PC-3 (cell line): Measurements from ENCODE around the gene DENND2A. TPM values are rescaled to one million over a fixed set of nuclear protein-coding genes. Genes with fewer than 3 reads are reported as not detected.

Experiments
- ATAC-seq: fragments of 200-7000 bp; cut with Tn5 transposase; 2 replicates; pipeline ENCODE4 v1.9.1; 2020; ENCODE audit warnings: mild to moderate bottlenecking, moderate library complexity
- BruUV-seq: library from RNA; stranded (reverse); fragments of 400-500 nt; replicated peaks from 2 replicates; lab custom pipeline; 2021; lab: Mats Ljungman, UMichigan
- CTCF ChIA-PET: fragments of 300-600 bp; sonication (Branson Sonifier 250); formaldehyde crosslinking; loops from one replicate; lab custom pipeline; 2022; ENCODE audit warnings: antibody characterized with exemption; lab: Charles Lee
- POLR2A ChIA-PET: fragments of 300-600 bp; sonication (Branson Sonifier 250); formaldehyde crosslinking; loops from one replicate; lab custom pipeline; 2022; ENCODE audit warnings: antibody characterized with exemption; ENCODE audit not compliant: unreplicated experiment; lab: Charles Lee
- DNase-seq: peaks from one replicate; pipeline ENCODE4 v3.0.0-alpha.2; 2015
- H2AFZ ChIP-seq: fragments of 300-600 bp; sonication (generic); 2 replicates; pipeline ENCODE4 v1.6.0; 2016; ENCODE audit warnings: antibody characterized with exemption, low read length
- H3F3A ChIP-seq: fragments of 300-600 bp; sonication (generic); one replicate; pipeline ENCODE4 v1.6.0; 2017; ENCODE audit warnings: antibody characterized with exemption, low read length, control low read depth, mild to moderate bottlenecking; ENCODE audit not compliant: unreplicated experiment
- H3K27ac ChIP-seq: fragments of 300-600 bp; sonication (generic); 2 replicates; pipeline ENCODE4 v1.5.1; 2016; ENCODE audit warnings: mild to moderate bottlenecking, low read length
- H3K27me3 ChIP-seq: fragments of 300-600 bp; sonication (generic); 2 replicates; pipeline ENCODE4 v1.6.1; 2016; ENCODE audit warnings: low read length, mixed read lengths
- H3K36me3 ChIP-seq: fragments of 300-600 bp; sonication (generic); 2 replicates; pipeline ENCODE4 v1.6.1; 2016; ENCODE audit warnings: low read depth, mixed run types, low read length, mixed read lengths
- H3K4me1 ChIP-seq: fragments of 300-600 bp; sonication (generic); 2 replicates; pipeline ENCODE4 v1.5.1; 2016; ENCODE audit warnings: low read length; ENCODE audit not compliant: insufficient read depth
- H3K4me2 ChIP-seq: fragments of 300-600 bp; sonication (generic); 2 replicates; pipeline ENCODE4 v1.6.0; 2016; ENCODE audit warnings: low read length
- H3K4me3 ChIP-seq: fragments of 300-600 bp; sonication (generic); 2 replicates; pipeline ENCODE4 v1.5.1; 2016; ENCODE audit warnings: mild to moderate bottlenecking, low read length, mixed read lengths
- H3K79me2 ChIP-seq: fragments of 300-600 bp; sonication (generic); 2 replicates; pipeline ENCODE4 v1.6.1; 2017; ENCODE audit warnings: low read length, mixed read lengths
- H3K9ac ChIP-seq: fragments of 300-600 bp; sonication (generic); 2 replicates; pipeline ENCODE4 v1.6.0; 2016; ENCODE audit warnings: mild to moderate bottlenecking, low read length
- H3K9me2 ChIP-seq: fragments of 300-600 bp; sonication (generic); replicated peaks from 2 replicates; pipeline ENCODE4 v1.6.1; 2016; ENCODE audit warnings: mixed run types, low read length, mixed read lengths
- H3K9me3 ChIP-seq: fragments of 300-600 bp; sonication (generic); 2 replicates; pipeline ENCODE4 v1.6.1; 2016; ENCODE audit warnings: low read length, mixed read lengths
- H4K20me1 ChIP-seq: fragments of 300-600 bp; sonication (generic); 2 replicates; pipeline ENCODE4 v1.6.1; 2016; ENCODE audit warnings: low read length, mixed read lengths
- CTCF ChIP-seq: fragments of 300-600 bp; sonication (generic); conservative IDR thresholded peaks from 2 replicates; pipeline ENCODE4 v1.5.1; 2017; ENCODE audit warnings: antibody characterized with exemption, low read depth, mild to moderate bottlenecking, low read length
- EZH2 ChIP-seq: fragments of 300-600 bp; sonication (generic); IDR thresholded peaks from one replicate; pipeline ENCODE4 v1.6.1; 2017; ENCODE audit warnings: antibody characterized with exemption, mild to moderate bottlenecking, low read length; ENCODE audit not compliant: unreplicated experiment
- EZH2phosphoT487 ChIP-seq: fragments of 300-600 bp; sonication (generic); IDR thresholded peaks from 2 replicates; pipeline ENCODE4 v1.6.1; 2018; ENCODE audit warnings: mild to moderate bottlenecking, antibody characterized with exemption, low read length, borderline replicate concordance
- intact Hi-C: fragments of 100-400 bp; cut with micrococcal nuclease; formaldehyde crosslinking; loops from 2 replicates; pipeline ENCODE4 v1.9.0; 2023
- total RNA-seq: library from RNA; depleted of rRNA; stranded (reverse); fragments of >200 nt; gene quantifications from 2 replicates; pipeline ENCODE4 v1.2.3, GENCODE V29; 2014

Gene DENND2A
- total RNA-seq, 1 experiment from 2014 or later, result 8.9 TPM

GRCh38 chr7:140485500-140486265 lies 154.9 kb downstream of the DENND2A start:
- peak; percentile 75 for ATAC-seq
- H3K9me3 ChIP-seq, result no peaks in the 10 kb centered on the region
- no peak overlapping the region for H3K9ac ChIP-seq
- no peaks in the 10 kb centered on the region for H3K36me3 ChIP-seq
- peak overlapping the region; percentile 48 for H3K4me2 ChIP-seq
- H3K9me2 ChIP-seq, result no peaks in the 10 kb centered on the region
- ChIA-PET POLR2A (no interaction called here), CTCF (no interaction called here)
- no peaks in the 10 kb centered on the region for H3F3A ChIP-seq
- peak overlapping the region; percentile 84 for H2AFZ ChIP-seq
- no peak overlapping the region for H3K4me3 ChIP-seq
- peak; percentile 26 for DNase-seq
- no TSS peak for BruUV-seq
- no peaks in the 10 kb centered on the region for H4K20me1 ChIP-seq
- no peaks in the 10 kb centered on the region for H3K27me3 ChIP-seq
- H3K27ac ChIP-seq, result no peak overlapping the region; the same call in 1 of the 2 replicates
- H3K79me2 ChIP-seq, result no peaks in the 10 kb centered on the region
- peaks cover 11% of the 10 kb centered on the region for H3K4me1 ChIP-seq
- TF ChIP-seq EZH2phosphoT487 (no peak), EZH2 (no peak), CTCF (no peak)
- intact Hi-C loops, result no loop called here

- Histone ChIP-seq H4K20me1 (no peaks in the 10 kb centered on the region), H3K27me3 (no peaks in the 10 kb centered on the region), H3K36me3 (no peaks in the 10 kb centered on the region), H2AFZ (peak overlapping the region; percentile 84), H3K79me2 (no peaks in the 10 kb centered on the region), H3K4me1 (peaks cover 11% of the 10 kb centered on the region), H3F3A (no peaks in the 10 kb centered on the region), H3K27ac (no peak overlapping the region), H3K4me2 (peak overlapping the region; percentile 48), H3K4me3 (no peak overlapping the region), H3K9me2 (no peaks in the 10 kb centered on the region), H3K9ac (no peak overlapping the region), H3K9me3 (no peaks in the 10 kb centered on the region)
- no peak for ATAC-seq
- CTCF ChIA-PET, result no interaction called here
- no peak for DNase-seq
- BruUV-seq, result no TSS peak
- intact Hi-C loops, result no loop called here
- TF ChIP-seq CTCF, result no peak
- TF ChIP-seq EZH2, result no peak
- no peak for TF ChIP-seq EZH2phosphoT487
- POLR2A ChIA-PET, result no interaction called here
Measured at GRCh38 chr7:140484951-140485499, 155.6 kb downstream of the DENND2A start.

GRCh38 chr7:140484479-140484878 lies 156.1 kb downstream of the DENND2A start:
- Histone ChIP-seq H3K4me3 (no peak overlapping the region), H3F3A (no peaks in the 10 kb centered on the region), H3K4me2 (no peak overlapping the region), H3K36me3 (no peaks in the 10 kb centered on the region), H3K79me2 (no peaks in the 10 kb centered on the region), H3K9ac (no peak overlapping the region), H3K9me3 (no peaks in the 10 kb centered on the region), H3K4me1 (peaks cover 11% of the 10 kb centered on the region), H3K27ac (no peak overlapping the region), H3K27me3 (no peaks in the 10 kb centered on the region), H4K20me1 (no peaks in the 10 kb centered on the region), H3K9me2 (no peaks in the 10 kb centered on the region), H2AFZ (no peak overlapping the region)
- CTCF ChIA-PET, result no interaction called here
- ATAC-seq (no peak), DNase-seq (no peak)
- TF ChIP-seq EZH2 (no peak), CTCF (no peak), EZH2phosphoT487 (no peak)
- intact Hi-C loops, result no loop called here
- POLR2A ChIA-PET, result no interaction called here
- BruUV-seq, result no TSS peak
